GM21515 (cell line): ENCODE measurements around the gene ADIPOQ.
"Not testable (repeated sequence)": the region's sequence is repeated elsewhere in the genome, so short reads cannot be mapped to it uniquely, and the experiment has no call there.

Experiments used
- ATAC-seq: cut with Tn5 transposase; IDR thresholded peaks from one replicate; pipeline ENCODE4 v1.9.1; 2021; ENCODE audit not compliant: unreplicated experiment

The ADIPOQ gene

DNA sequence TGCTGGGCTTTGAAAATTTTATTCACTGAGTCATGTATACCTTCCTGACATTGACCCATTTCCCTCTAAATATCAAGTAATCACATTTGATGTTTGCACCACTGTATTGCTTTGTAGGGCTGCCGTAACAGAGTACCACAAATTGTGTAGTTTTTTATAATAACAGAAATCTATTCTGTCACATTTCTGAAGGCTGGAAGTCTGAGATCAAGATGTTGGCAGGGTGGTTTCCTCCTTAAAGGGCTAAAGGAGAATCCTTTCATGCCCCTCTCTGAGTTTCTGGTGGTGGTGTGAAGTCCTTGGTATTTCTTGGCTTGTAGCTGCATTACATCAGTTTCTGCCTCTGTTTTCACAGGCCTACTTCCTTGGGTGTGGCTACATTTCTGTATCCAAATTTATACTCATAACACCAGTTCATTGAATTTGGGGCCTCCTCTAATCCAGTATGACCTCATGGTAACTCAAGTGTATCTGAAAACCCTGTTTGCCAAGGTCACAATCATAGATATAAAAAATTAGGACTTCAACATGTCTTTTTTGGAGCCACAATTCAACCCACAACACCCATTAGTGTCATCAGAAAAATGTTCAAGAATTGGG lies 58.7 kb downstream of the ADIPOQ start:
- ATAC-seq, result no peak

- no peak for ATAC-seq
These were observed 59.6 kb downstream of the ADIPOQ start for GRCh38 chr3:186902154-186902553.

- no peak for ATAC-seq
These were observed 60.2 kb downstream of the ADIPOQ start for GRCh38 chr3:186902713-186903112.

- ATAC-seq, result not testable (repeated sequence)
These were observed 61.2 kb downstream of the ADIPOQ start for GRCh38 chr3:186903676-186904075.

GRCh38 chr3:186907075-186907474 lies 64.6 kb downstream of the ADIPOQ start:
- not testable (repeated sequence) for ATAC-seq
